Astrocyte (in vitro differentiated cells and primary cell): ENCODE results near the gene RNF26. TPM values are rescaled to one million over a fixed set of nuclear protein-coding genes. Genes with fewer than 3 reads are reported as not detected.

Experiments
- DNase-seq: peaks from one replicate; pipeline ENCODE4 v3.0.0-alpha.2; 2010; ENCODE audit warnings: low read depth
- FAIRE-seq: peaks from 2 replicates; lab custom pipeline; 2011; peaks lifted over from hg19 to GRCh38; lab: Jason Lieb, UNC
- H2AFZ ChIP-seq: 2 replicates; pipeline ENCODE4 v1.6.0; 2012; ENCODE audit warnings: low read depth, low read length, inconsistent platforms
- H3K27ac ChIP-seq: 2 replicates; pipeline ENCODE4 v1.5.1; 2011; ENCODE audit warnings: low read depth, low read length, inconsistent platforms
- H3K27me3 ChIP-seq: 2 replicates; pipeline ENCODE4 v1.6.0; 2011; ENCODE audit warnings: low read length, inconsistent platforms; ENCODE audit not compliant: insufficient read depth
- H3K36me3 ChIP-seq: 2 replicates; pipeline ENCODE4 v1.5.1; 2011; ENCODE audit warnings: low read length, inconsistent platforms; ENCODE audit not compliant: insufficient read depth
- H3K4me1 ChIP-seq: 2 replicates; pipeline ENCODE4 v1.5.1; 2011; ENCODE audit warnings: low read length, inconsistent platforms; ENCODE audit not compliant: insufficient read depth
- H3K4me2 ChIP-seq: 2 replicates; pipeline ENCODE4 v1.6.0; 2012; ENCODE audit warnings: low read length, inconsistent platforms
- H3K4me3 ChIP-seq: 2 replicates; pipeline ENCODE4 v1.5.1; 2011; ENCODE audit warnings: low read depth, mild to moderate bottlenecking, low read length, inconsistent platforms; ENCODE audit not compliant: insufficient read depth
- H3K79me2 ChIP-seq: 2 replicates; pipeline ENCODE4 v1.6.0; 2012; ENCODE audit warnings: mild to moderate bottlenecking, low read length, inconsistent platforms; ENCODE audit not compliant: insufficient read depth
- H3K9ac ChIP-seq: 2 replicates; pipeline ENCODE4 v1.6.0; 2012; ENCODE audit warnings: mild to moderate bottlenecking, low read length, inconsistent platforms
- H3K9me3 ChIP-seq: 2 replicates; pipeline ENCODE4 v1.5.1; 2012; ENCODE audit warnings: low read depth, mild to moderate bottlenecking, low read length, inconsistent platforms; ENCODE audit not compliant: insufficient read depth
- H4K20me1 ChIP-seq: 2 replicates; pipeline ENCODE4 v1.6.0; 2012; ENCODE audit warnings: low read length, inconsistent platforms; ENCODE audit not compliant: insufficient read depth
- H3K27ac Mint-ChIP-seq: one replicate; pipeline ENCODE4 v1.8.0; 2021; ENCODE audit warnings: mild to moderate bottlenecking, mixed read lengths; ENCODE audit not compliant: unreplicated experiment
- H3K27me3 Mint-ChIP-seq: one replicate; pipeline ENCODE4 v1.8.0; 2021; ENCODE audit warnings: low read depth, mixed read lengths; ENCODE audit not compliant: unreplicated experiment
- H3K36me3 Mint-ChIP-seq: one replicate; pipeline ENCODE4 v1.8.0; 2021; ENCODE audit warnings: low read depth, mixed read lengths; ENCODE audit not compliant: unreplicated experiment
- H3K4me1 Mint-ChIP-seq: one replicate; pipeline ENCODE4 v1.8.0; 2021; ENCODE audit warnings: low read depth, mixed read lengths; ENCODE audit not compliant: unreplicated experiment
- H3K4me3 Mint-ChIP-seq: one replicate; pipeline ENCODE4 v1.8.0; 2021; ENCODE audit warnings: mild to moderate bottlenecking, moderate library complexity, mixed read lengths; ENCODE audit not compliant: unreplicated experiment
- H3K9me3 Mint-ChIP-seq: one replicate; pipeline ENCODE4 v1.8.0; 2021; ENCODE audit warnings: mild to moderate bottlenecking, mixed read lengths; ENCODE audit not compliant: unreplicated experiment
- EZH2 ChIP-seq: IDR thresholded peaks from 2 replicates; pipeline ENCODE4 v1.6.1; 2012; ENCODE audit warnings: mild to moderate bottlenecking, low read length, inconsistent platforms; ENCODE audit not compliant: insufficient read depth
- total RNA-seq: library from RNA; stranded (reverse); gene quantifications from 2 replicates; pipeline ENCODE4 v1.2.1, GENCODE V29; 2021
- TF ChIP-seq, protein P1 (sequence below): IDR thresholded peaks from 2 replicates; pipeline ENCODE4 v1.5.1; 2011; ENCODE audit warnings: low read depth, mild to moderate bottlenecking, inconsistent platforms, low read length, moderate library complexity; ENCODE audit not compliant: insufficient read depth

Gene RNF26
- total RNA-seq, 1 donor from 2014 or later, result 31.8 TPM

DNA sequence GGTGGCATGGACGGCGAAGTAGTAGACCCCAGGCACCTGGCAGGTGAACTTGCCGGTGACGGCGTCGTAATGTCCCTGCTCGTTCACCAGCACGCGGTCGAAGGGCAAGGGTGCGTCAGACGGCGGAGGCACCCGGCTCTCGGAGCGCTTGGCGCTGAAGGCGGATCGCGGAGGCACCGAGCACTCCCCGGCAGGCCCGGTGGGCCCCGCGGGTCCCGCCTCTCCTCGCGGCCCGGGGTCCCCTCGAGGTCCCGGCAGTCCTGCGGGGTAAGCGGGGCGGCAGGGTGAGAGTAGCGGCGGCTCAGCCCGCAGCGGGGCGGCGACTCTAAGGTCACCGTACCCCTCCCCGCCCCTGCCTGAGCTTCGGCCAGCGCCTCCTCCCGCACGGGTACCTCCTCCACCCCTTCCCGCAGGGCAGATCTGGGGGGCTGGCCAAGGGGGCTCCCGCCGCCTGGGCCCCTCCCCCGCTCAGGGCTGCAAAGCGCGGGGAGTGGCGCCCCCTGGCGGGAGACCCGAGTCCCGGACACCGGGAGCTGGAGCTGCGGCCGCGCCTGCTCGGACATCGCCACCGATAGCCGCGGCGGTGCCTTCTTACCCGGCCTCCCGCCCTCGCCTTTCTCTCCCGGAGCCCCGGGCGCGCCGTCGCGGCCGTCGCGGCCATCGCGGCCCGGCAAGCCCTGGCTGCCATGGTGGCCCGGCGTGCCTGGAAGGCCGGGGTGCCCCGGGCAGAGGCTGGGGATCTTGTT lies 5.4 kb downstream of the RNF26 start:
- Mint-ChIP-seq H3K4me3 (peak overlapping the region; percentile 78), H3K27ac (no peak overlapping the region), H3K4me1 (peaks cover 15% of the 10 kb centered on the region), H3K27me3 (peaks cover 31% of the 10 kb centered on the region), H3K9me3 (peaks cover 2% of the 10 kb centered on the region), H3K36me3 (peaks cover 6% of the 10 kb centered on the region)
- Histone ChIP-seq H3K4me1 (peaks cover 43% of the 10 kb centered on the region), H3K9ac (peak overlapping the region; percentile 75), H4K20me1 (peaks cover 9% of the 10 kb centered on the region), H3K79me2 (peaks cover 30% of the 10 kb centered on the region), H2AFZ (peak overlapping the region; percentile 72), H3K4me2 (peak overlapping the region; percentile 86), H3K36me3 (no peaks in the 10 kb centered on the region), H3K4me3 (peak overlapping the region; percentile 54), H3K27ac (no peak overlapping the region), H3K9me3 (no peaks in the 10 kb centered on the region), H3K27me3 (peaks cover 6% of the 10 kb centered on the region)
- DNase-seq, result no peak
- no peak for FAIRE-seq
- no peak for TF ChIP-seq EZH2
- TF ChIP-seq, protein P1, sequence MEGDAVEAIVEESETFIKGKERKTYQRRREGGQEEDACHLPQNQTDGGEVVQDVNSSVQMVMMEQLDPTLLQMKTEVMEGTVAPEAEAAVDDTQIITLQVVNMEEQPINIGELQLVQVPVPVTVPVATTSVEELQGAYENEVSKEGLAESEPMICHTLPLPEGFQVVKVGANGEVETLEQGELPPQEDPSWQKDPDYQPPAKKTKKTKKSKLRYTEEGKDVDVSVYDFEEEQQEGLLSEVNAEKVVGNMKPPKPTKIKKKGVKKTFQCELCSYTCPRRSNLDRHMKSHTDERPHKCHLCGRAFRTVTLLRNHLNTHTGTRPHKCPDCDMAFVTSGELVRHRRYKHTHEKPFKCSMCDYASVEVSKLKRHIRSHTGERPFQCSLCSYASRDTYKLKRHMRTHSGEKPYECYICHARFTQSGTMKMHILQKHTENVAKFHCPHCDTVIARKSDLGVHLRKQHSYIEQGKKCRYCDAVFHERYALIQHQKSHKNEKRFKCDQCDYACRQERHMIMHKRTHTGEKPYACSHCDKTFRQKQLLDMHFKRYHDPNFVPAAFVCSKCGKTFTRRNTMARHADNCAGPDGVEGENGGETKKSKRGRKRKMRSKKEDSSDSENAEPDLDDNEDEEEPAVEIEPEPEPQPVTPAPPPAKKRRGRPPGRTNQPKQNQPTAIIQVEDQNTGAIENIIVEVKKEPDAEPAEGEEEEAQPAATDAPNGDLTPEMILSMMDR, result peak; percentile 36

DNA sequence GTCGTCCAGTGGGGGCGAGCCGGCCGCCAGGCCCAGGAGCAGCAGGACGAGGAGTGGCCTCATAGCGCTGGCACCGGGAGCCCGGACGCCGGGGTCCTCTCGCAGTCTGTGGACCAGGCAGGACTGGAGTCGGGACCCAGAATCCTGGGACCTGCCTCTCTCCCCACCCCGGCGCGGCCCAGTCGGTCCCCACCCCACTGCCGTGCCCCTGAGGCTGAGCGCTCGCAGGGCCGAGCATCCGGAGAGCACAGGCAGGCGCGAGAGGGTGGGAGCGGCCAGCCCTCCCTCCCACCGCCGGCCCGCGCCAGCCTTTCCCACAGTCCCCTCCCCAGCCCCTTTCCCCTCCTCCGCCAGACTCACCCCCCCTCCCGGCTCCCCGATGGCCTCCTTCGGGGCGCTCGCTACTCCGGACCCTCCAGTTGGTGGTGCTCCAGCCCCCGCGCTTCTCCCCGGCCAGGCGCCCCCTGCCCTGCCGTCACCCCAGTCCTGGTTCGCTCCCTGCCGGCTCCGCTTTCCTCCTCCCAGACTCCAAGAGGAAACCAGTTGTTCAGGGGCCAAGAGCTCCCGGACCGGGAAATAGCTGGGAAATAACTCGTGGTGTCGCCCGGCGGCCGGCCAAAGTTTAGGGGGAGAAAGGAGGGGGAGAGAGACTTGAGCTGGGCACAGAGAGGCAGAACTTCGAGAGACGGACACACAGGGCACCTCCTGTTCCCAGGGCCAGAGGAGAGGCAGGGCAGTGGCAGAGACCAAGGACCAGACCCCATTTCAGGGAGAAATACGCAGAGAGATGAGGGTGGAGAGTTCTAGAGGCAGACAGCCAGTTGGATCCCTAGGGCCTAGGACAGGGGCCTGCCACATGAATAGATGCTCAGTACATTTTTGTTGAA lies 6.3 kb downstream of the RNF26 start, which contains the start of gene C1QTNF5:
TSS of gene C1QTNF5 (minus strand) at position 549 of the 887 bp plus-strand sequence. CDS start at position 63, 486 bp downstream.
- Histone ChIP-seq H3K27ac (no peak within 1 kb of the TSS), H3K9ac (peak within 1 kb of the TSS; percentile 75)

More for the DNA sequence above, 6.3 kb downstream of the RNF26 start, which contains the start of gene C1QTNF5:
- peak within 1 kb of the TSS; percentile 86 for H3K4me2 ChIP-seq
- H3K27me3 Mint-ChIP-seq, result peaks cover 38% of the 10 kb centered on the region
- peaks cover 2% of the 10 kb centered on the region for H3K9me3 Mint-ChIP-seq
- peak within 1 kb of the TSS; percentile 72 for H2AFZ ChIP-seq
- peak within 1 kb of the TSS; percentile 74 for H3K4me3 Mint-ChIP-seq
- H3K79me2 ChIP-seq, result peaks cover 21% of the 10 kb centered on the region
- peak within 1 kb of the TSS; percentile 54 for H3K4me3 ChIP-seq
- peaks cover 6% of the 10 kb centered on the region for H3K36me3 Mint-ChIP-seq
- H3K9me3 ChIP-seq, result no peaks in the 10 kb centered on the region
- peaks cover 15% of the 10 kb centered on the region for H3K4me1 Mint-ChIP-seq
- H3K36me3 ChIP-seq, result no peaks in the 10 kb centered on the region
- H3K27me3 ChIP-seq, result peaks cover 6% of the 10 kb centered on the region
- H3K27ac Mint-ChIP-seq, result peak within 1 kb of the TSS; percentile 12
- H4K20me1 ChIP-seq, result peaks cover 9% of the 10 kb centered on the region
- peaks cover 35% of the 10 kb centered on the region for H3K4me1 ChIP-seq
- DNase-seq (peak; percentile 59), FAIRE-seq (no peak)
- TF ChIP-seq, protein P1, result no peak
- peak; percentile 34 for TF ChIP-seq EZH2
